BE2C (cell line): ENCODE results near the gene H2BK1.

Experiments
- DNase-seq: peaks from one replicate; pipeline ENCODE4 v3.0.0-alpha.2; 2020
- H3K27me3 ChIP-seq: fragments of 250-450 bp; sonication (Bioruptor Pico); 2 replicates; pipeline ENCODE4 v1.5.1; 2020; ENCODE audit warnings: mild to moderate bottlenecking
- H3K36me3 ChIP-seq: fragments of 250-450 bp; sonication (Bioruptor Pico); 2 replicates; pipeline ENCODE4 v1.5.1; 2020; ENCODE audit warnings: mild to moderate bottlenecking
- H3K4me1 ChIP-seq: fragments of 250-450 bp; sonication (Bioruptor Pico); 2 replicates; pipeline ENCODE4 v1.5.1; 2020
- H3K4me3 ChIP-seq: 2 replicates; pipeline ENCODE4 v1.5.1; 2011; ENCODE audit warnings: low read depth, low read length
- H3K9me3 ChIP-seq: fragments of 250-450 bp; sonication (Bioruptor Pico); 2 replicates; pipeline ENCODE4 v1.5.1; 2020
- CTCF ChIP-seq: IDR thresholded peaks from 2 replicates; pipeline ENCODE4 v1.5.1; 2012; ENCODE audit warnings: mild to moderate bottlenecking, low read depth, low read length

The H2BK1 gene

GRCh38 chr7:151177310-151177709 lies 33.0 kb downstream of the H2BK1 start:
- H3K9me3 ChIP-seq: no peaks in the 10 kb centered on the region
- no peaks in the 10 kb centered on the region for H3K36me3 ChIP-seq
- H3K4me3 ChIP-seq: no peak overlapping the region
- H3K4me1 ChIP-seq: no peaks in the 10 kb centered on the region
- TF ChIP-seq CTCF: no peak
- DNase-seq: no peak
- H3K27me3 ChIP-seq: peaks cover 13% of the 10 kb centered on the region

GRCh38 chr7:151176401-151176800 lies 33.9 kb downstream of the H2BK1 start:
- no peaks in the 10 kb centered on the region for H3K36me3 ChIP-seq

DNA sequence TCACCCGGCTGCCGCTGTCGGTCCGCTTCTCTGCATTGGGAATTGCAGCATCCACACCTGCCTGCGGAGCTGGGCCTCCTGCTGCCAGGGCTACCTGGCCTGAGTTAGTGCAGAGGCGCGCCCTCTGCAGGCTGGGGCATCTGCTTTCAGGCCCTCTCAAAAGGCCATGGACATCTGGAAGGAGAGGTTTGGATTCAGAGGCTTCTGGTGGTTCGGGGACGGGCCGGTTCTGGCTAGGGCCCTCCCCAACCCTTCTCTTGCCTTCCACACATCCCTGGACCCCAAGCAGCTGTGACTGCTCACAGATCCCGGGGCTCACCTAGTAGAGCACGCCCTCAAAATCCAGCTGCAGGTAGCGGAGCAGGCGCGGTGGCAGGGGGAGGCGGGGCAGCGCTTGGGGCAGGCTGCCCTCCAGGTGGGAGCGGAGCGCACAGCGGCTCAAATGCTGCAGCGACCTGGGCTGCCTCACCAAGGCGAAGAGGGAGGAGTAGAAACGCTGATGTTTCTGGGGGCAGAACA lies 34.4 kb downstream of the H2BK1 start:
- no peak for DNase-seq
- Histone ChIP-seq H3K4me3 (no peak overlapping the region), H3K27me3 (peaks cover 25% of the 10 kb centered on the region), H3K9me3 (no peaks in the 10 kb centered on the region), H3K4me1 (no peaks in the 10 kb centered on the region), H3K36me3 (no peaks in the 10 kb centered on the region)
- TF ChIP-seq CTCF: no peak

More at GRCh38 chr7:151176401-151176800, 33.9 kb downstream of the H2BK1 start:
- H3K9me3 ChIP-seq: no peaks in the 10 kb centered on the region
- no peak for DNase-seq
- H3K4me1 ChIP-seq: no peaks in the 10 kb centered on the region
- peaks cover 21% of the 10 kb centered on the region for H3K27me3 ChIP-seq
- no peak for TF ChIP-seq CTCF
- no peak overlapping the region for H3K4me3 ChIP-seq

- DNase-seq: no peak
- TF ChIP-seq CTCF: no peak
- peaks cover 30% of the 10 kb centered on the region for H3K27me3 ChIP-seq
- no peak overlapping the region for H3K4me3 ChIP-seq
- H3K9me3 ChIP-seq: no peaks in the 10 kb centered on the region
- H3K36me3 ChIP-seq: no peaks in the 10 kb centered on the region
- H3K4me1 ChIP-seq: no peaks in the 10 kb centered on the region
These were observed 35.1 kb downstream of the H2BK1 start for GRCh38 chr7:151175047-151175792.

DNA sequence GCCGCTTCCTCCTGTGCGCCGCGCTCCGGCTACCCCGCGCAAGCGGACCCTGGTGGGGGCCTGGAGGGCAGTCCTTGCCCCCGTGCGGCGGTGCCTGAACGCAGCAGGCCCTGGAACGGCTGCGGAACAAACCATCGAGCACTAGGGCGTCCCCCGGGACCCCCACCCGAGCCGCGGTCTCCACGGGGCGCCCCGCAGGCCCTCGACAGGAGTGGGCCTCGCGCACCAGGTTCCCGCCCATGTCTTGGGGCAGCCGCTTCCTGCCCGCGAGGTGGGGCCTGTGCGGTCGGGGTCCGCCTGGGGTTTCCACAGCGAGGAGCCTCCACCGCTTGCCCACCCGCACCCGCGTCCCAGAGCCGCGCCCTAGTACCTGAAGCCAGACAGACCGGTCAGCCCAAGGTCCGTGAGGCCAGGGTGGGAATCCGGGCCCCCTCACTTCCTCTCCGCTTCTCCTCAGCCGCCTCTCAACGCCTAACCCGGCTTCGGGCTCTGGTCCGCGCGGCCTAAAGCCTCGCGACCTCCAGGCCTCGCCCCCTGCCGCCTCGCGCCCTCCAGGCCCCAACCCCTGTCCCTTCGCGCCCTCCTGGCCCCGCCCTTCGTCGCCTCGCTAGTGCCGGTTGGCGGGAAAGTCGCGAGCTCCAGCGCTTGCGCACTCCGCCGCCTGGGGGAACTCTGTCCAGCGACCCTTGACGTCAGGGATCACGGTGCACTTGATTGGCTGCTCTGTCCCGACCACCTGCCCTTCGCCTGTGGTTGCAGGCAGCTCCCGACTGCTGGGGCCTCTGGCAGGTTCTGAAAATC lies 35.8 kb downstream of the H2BK1 start:
- DNase-seq: no peak
- Histone ChIP-seq H3K4me3 (no peak overlapping the region), H3K27me3 (peaks cover 38% of the 10 kb centered on the region), H3K4me1 (no peaks in the 10 kb centered on the region), H3K36me3 (no peaks in the 10 kb centered on the region), H3K9me3 (no peaks in the 10 kb centered on the region)
- no peak for TF ChIP-seq CTCF
